ENCODE results near the gene GLYR1.

Gene GLYR1

GRCh38 chr16:4800290-4801041 lies 46.6 kb downstream of the GLYR1 start:
- no peak for TF ChIP-seq CTCF (IDR thresholded peaks at IDR 0.05; ENCODE audit: insufficient read depth, low read length, missing control alignments)
- H3K4me3 ChIP-seq (ENCODE audit: low read depth, low read length), result no peak overlapping the region
- ChIA-PET POLR2A (no interaction called here), CTCF (interaction anchor here (1.5 kb wide), 1 partner anchor 156 kb away, joined by 3 read pairs; no protein-coding TSS in a partner anchor)
- no peak for DNase-seq (ENCODE audit: low read depth, low spot score)

GRCh38 chr16:4799171-4799855 lies 47.8 kb downstream of the GLYR1 start:
- DNase-seq (ENCODE audit: low read depth, low spot score), result no peak
- CTCF ChIA-PET, result interaction anchor here (1.5 kb wide), 1 partner anchor 157 kb away, joined by 3 read pairs; no protein-coding TSS in a partner anchor
- POLR2A ChIA-PET, result no interaction called here
- no peak overlapping the region for H3K4me3 ChIP-seq (ENCODE audit: low read depth, low read length)
- TF ChIP-seq CTCF (IDR thresholded peaks at IDR 0.05; ENCODE audit: insufficient read depth, low read length, missing control alignments), result no peak

GRCh38 chr16:4798456-4798855 lies 48.6 kb downstream of the GLYR1 start:
- CTCF ChIA-PET, result no interaction called here
- no peak for DNase-seq (ENCODE audit: low read depth, low spot score)

GRCh38 chr16:4797805-4798252 lies 49.3 kb downstream of the GLYR1 start:
- DNase-seq (ENCODE audit: low read depth, low spot score), result no peak
- POLR2A ChIA-PET, result no interaction called here
- TF ChIP-seq CTCF (IDR thresholded peaks at IDR 0.05; ENCODE audit: insufficient read depth, low read length, missing control alignments), result no peak
- H3K4me3 ChIP-seq (ENCODE audit: low read depth, low read length), result no peak overlapping the region
- CTCF ChIA-PET, result no interaction called here

More at GRCh38 chr16:4798456-4798855, 48.6 kb downstream of the GLYR1 start:
- POLR2A ChIA-PET, result no interaction called here
- no peak for TF ChIP-seq CTCF (IDR thresholded peaks at IDR 0.05; ENCODE audit: insufficient read depth, low read length, missing control alignments)
- H3K4me3 ChIP-seq (ENCODE audit: low read depth, low read length), result no peak overlapping the region

- CTCF ChIA-PET, result no interaction called here
- no peak overlapping the region for H3K4me3 ChIP-seq (ENCODE audit: low read depth, low read length)
- TF ChIP-seq CTCF (IDR thresholded peaks at IDR 0.05; ENCODE audit: insufficient read depth, low read length, missing control alignments), result no peak
- POLR2A ChIA-PET, result no interaction called here
- DNase-seq (ENCODE audit: low read depth, low spot score), result no peak
Observed at GRCh38 chr16:4796982-4797804, 49.9 kb downstream of the GLYR1 start.

Measured in AG04449 (cell line).